GM12873 (cell line): Measurements from ENCODE around the gene PARD3B.

Source experiments
- CTCF ChIP-seq: IDR thresholded peaks from 2 replicates; pipeline ENCODE4 v1.5.1; 2012; ENCODE audit warnings: low read depth, mild to moderate bottlenecking, moderate library complexity, low read length, control low read depth; ENCODE audit not compliant: insufficient read depth; ENCODE audit errors: missing control alignments

The PARD3B gene

GRCh38 chr2:205586626-205587025 lies 1041.4 kb downstream of the PARD3B start:
- TF ChIP-seq CTCF: no peak

- TF ChIP-seq CTCF: no peak
Measured at GRCh38 chr2:205589479-205589878, 1044.2 kb downstream of the PARD3B start.

GRCh38 chr2:205590759-205591158 lies 1045.5 kb downstream of the PARD3B start:
- no peak for TF ChIP-seq CTCF

- TF ChIP-seq CTCF: no peak
Measured at GRCh38 chr2:205593891-205594290, 1048.6 kb downstream of the PARD3B start.

- TF ChIP-seq CTCF: peak; percentile 23
Measured at GRCh38 chr2:205596581-205596980, 1051.3 kb downstream of the PARD3B start.

GRCh38 chr2:205605638-205606304 lies 1060.5 kb downstream of the PARD3B start:
- no peak for TF ChIP-seq CTCF

- TF ChIP-seq CTCF: no peak
Measured at GRCh38 chr2:205607146-205607545, 1061.9 kb downstream of the PARD3B start.
